Psoas muscle (tissue), 8 donors: ENCODE measurements around the gene FAM98B. TPM values are rescaled to one million over a fixed set of nuclear protein-coding genes. Genes with fewer than 3 reads are reported as not detected.
A peak's percentile ranks its signal among the peaks of the same experiment; 100 is the strongest.

Experiments used
- ATAC-seq, 4 donors: fragments of 200-7000 bp; cut with Tn5 transposase; one replicate each; pipeline ENCODE4 v1.9.1; 2020; ENCODE audit warnings: moderate library complexity in 3 of 4, mild to moderate bottlenecking in 2 of 4
- DNase-seq, 2 donors: peaks; one replicate each; pipeline ENCODE4 v3.0.0-alpha.2; 2020
- H3K27ac ChIP-seq: fragments of 200-600 bp; one replicate; pipeline ENCODE4 v1.8.0; 2022
- H3K27me3 ChIP-seq, 3 donors: fragments of 200-600 bp in 1 of 3; one replicate each; pipeline versions ENCODE4 v1.6.1 to v1.8.0; 2013 to 2022; ENCODE audit warnings: low read length in 2 of 3, mild to moderate bottlenecking in 2 of 3, moderate library complexity in 1 of 3; ENCODE audit not compliant: insufficient read depth in 3 of 3
- H3K36me3 ChIP-seq, 2 donors: fragments of 200-600 bp in 1 of 2; one replicate each; pipeline versions ENCODE4 v1.6.1 to v1.8.0; 2013 to 2022; ENCODE audit warnings: low read depth in 1 of 2, mild to moderate bottlenecking in 1 of 2, moderate library complexity in 1 of 2; ENCODE audit not compliant: insufficient read depth in 1 of 2
- H3K4me1 ChIP-seq: fragments of 200-600 bp; one replicate; pipeline ENCODE4 v1.8.0; 2022
- H3K4me3 ChIP-seq: fragments of 200-600 bp; one replicate; pipeline ENCODE4 v1.8.0; 2022; ENCODE audit warnings: mild to moderate bottlenecking
- H3K9me3 ChIP-seq: fragments of 200-600 bp; one replicate; pipeline ENCODE4 v1.8.0; 2022
- WGBS, 3 donors: extraction: QIAGEN DNeasy Blood & Tissue Kit; methylation state at CpG; one replicate each; pipeline versions ENCODE4 v1.1.6 to v1.1.7; 2013; 5-methylcytosine and 5-hydroxymethylcytosine counted together
- intact Hi-C, 2 donors: fragments of 100-400 bp; cut with DNase I; formaldehyde crosslinking; loops; one replicate each; pipeline versions ENCODE4 v1.11.0 to v1.14.2; 2022
- long read RNA-seq, 2 donors: library from polyadenylated mRNA; unstranded; transcript quantifications; one replicate each; pipeline ENCODE4 v2.0.0, GENCODE V29; 2021
- polyA plus RNA-seq, 3 donors: library from polyadenylated mRNA; stranded (reverse); fragments of 200-250 nt; gene quantifications; one replicate each; pipeline ENCODE4 v1.2.3, GENCODE V29; 2013
- total RNA-seq, 4 donors: library from RNA; stranded (reverse); fragmentation: NEBNext Ultra II Directional in 2 of 4; extraction: Animal tissue kit (Norgen Biotek cat#: 25700) in 2 of 4; gene quantifications; one replicate each; pipeline versions ENCODE4 v1.2.1 to v1.2.4, GENCODE V29; 2021 to 2023
- TF ChIP-seq, protein P1 (sequence below): fragments of 200-600 bp; IDR thresholded peaks from one replicate; pipeline ENCODE4 v1.8.0; 2022; ENCODE audit warnings: antibody characterized with exemption
- donor health status: healthy with polysubstance abuse.
- donor health status: DM: no; HTN: no; CAD: no; lungs with moderate emphysema.
- donor health status: Bipolar disorder and iron deficiency.
- donor health status: healthy.
- donor health status: DM: yes; HTN: yes; CAD: no.
- donor health status: DM: no; HTN: no; CAD: no.
- donor health status: DM: no; HTN: no; CAD: no.
- donor health status: DM: yes; HTN: yes; CAD: no.

FAM98B gene
- total RNA-seq, result 10 to 100 TPM; 13.5 to 18.5 (median 15.5) TPM
- 10 to 100 TPM in 1 of 3 donors, 1 to 10 TPM in 2; 6.8 to 11.7 (median 9.7) TPM for polyA plus RNA-seq
- long read RNA-seq, donor 1, result 0 reads
- long read RNA-seq, donor 2, result 0 reads

GRCh38 chr15:38453971-38454695 is at the start of gene FAM98B:
Gene FAM98B (plus strand): TSS chr15:38454127. CDS start chr15:38454162, 35 bp downstream.
- WGBS, 3 donors, result 0% methylated on average over 49 of the region's 49 CpGs

DNA sequence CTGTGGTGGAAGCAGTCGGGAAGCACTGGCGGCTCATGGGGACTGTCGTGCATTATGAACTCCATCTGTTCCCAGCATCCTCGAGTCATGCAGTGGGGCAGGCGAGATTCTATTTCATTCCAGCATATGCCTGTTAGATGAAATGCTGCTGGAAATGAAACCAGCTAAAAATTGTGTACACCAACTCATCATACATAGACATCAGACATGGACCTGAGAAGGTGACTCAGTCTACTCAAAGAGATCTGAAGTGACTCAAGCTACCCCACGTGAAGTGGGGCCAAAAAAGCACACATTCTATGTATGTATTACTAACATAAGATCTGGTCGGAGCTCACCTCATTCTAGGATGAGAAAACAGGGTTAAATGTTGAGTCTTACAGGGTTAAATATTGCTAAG is 47.5 kb upstream of the FAM98B start:
- DNase-seq, result no peak
- Histone ChIP-seq H3K4me3 (no peak overlapping the region), H3K9me3 (no peaks in the 10 kb centered on the region), H3K27ac (no peak overlapping the region), H3K4me1 (no peaks in the 10 kb centered on the region), H3K27me3 (peaks cover 0 to 1% (median 0%) of the 10 kb centered on the region in 3 donors), H3K36me3 (no peaks in the 10 kb centered on the region)
- 34 to 42% (median 39%) methylated on average over 7 of the region's 7 CpGs for WGBS, 3 donors
- no peak for ATAC-seq
- TF ChIP-seq, protein P1, sequence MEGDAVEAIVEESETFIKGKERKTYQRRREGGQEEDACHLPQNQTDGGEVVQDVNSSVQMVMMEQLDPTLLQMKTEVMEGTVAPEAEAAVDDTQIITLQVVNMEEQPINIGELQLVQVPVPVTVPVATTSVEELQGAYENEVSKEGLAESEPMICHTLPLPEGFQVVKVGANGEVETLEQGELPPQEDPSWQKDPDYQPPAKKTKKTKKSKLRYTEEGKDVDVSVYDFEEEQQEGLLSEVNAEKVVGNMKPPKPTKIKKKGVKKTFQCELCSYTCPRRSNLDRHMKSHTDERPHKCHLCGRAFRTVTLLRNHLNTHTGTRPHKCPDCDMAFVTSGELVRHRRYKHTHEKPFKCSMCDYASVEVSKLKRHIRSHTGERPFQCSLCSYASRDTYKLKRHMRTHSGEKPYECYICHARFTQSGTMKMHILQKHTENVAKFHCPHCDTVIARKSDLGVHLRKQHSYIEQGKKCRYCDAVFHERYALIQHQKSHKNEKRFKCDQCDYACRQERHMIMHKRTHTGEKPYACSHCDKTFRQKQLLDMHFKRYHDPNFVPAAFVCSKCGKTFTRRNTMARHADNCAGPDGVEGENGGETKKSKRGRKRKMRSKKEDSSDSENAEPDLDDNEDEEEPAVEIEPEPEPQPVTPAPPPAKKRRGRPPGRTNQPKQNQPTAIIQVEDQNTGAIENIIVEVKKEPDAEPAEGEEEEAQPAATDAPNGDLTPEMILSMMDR, result no peak
- intact Hi-C loops, result no loop called here

More at GRCh38 chr15:38453971-38454695, at the start of gene FAM98B:
- Histone ChIP-seq H3K27me3 (no peaks in the 10 kb centered on the region), H3K4me1 (peaks cover 21% of the 10 kb centered on the region), H3K27ac (peak within 1 kb of the TSS; percentile 93), H3K4me3 (peak within 1 kb of the TSS; percentile 98), H3K9me3 (no peaks in the 10 kb centered on the region), H3K36me3 (no peaks in the 10 kb centered on the region)
- DNase-seq, result peak; percentile 88 to 93
- peak; percentile 98 for ATAC-seq
- intact Hi-C loops, result no loop called here
- TF ChIP-seq, protein P1, result no peak

DNA sequence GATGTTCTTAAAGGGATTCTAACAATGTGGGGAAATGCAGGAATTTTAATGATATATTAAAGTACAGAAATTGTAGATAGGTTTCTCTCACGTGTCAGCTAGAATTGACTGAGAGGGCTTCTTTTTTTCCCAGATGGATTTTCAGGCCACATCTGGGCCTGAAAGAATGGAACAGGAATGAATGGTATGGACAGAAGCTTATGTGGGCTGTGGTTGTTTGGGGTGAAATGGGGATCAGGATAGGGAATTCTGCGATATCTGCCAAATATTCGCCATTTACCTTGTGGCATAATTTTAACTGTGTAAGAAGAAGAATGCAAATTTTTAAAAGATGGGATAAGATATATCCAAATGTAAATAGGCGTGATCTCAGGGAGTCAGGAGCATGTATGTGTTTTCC is 45.4 kb upstream of the FAM98B start:
- TF ChIP-seq, protein P1, result no peak
- no peak for ATAC-seq

DNA sequence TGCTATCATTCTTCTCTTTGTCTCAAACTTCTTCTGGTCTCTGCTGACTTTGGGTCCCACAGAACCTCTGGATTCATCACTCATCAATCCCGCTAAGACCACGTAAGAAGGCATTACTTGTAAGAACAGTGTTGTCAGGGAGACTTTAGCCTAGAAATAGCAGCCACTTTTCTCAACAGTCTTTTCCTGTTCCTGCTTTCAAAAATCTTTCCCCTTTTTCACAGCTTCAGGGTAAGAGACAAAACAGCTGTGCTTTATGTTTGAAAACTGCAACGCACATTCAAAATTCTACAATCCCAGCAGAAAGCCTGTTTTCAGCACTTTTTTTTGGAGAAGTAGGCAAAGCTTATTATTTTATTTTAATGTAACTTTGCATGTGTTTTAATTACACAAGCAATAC is 42.0 kb upstream of the FAM98B start:
- 51 to 55% (median 51%) methylated on average over 3 of the region's 3 CpGs for WGBS, 3 donors

More for the DNA sequence above, 45.4 kb upstream of the FAM98B start:
- 66 to 71% (median 70%) methylated on average over 4 of the region's 4 CpGs for WGBS, 3 donors
- no peak overlapping the region for H3K4me3 ChIP-seq
- peaks cover 0 to 1% (median 0%) of the 10 kb centered on the region in 3 donors for H3K27me3 ChIP-seq
- no peaks in the 10 kb centered on the region for H3K4me1 ChIP-seq
- no peaks in the 10 kb centered on the region for H3K9me3 ChIP-seq
- no peaks in the 10 kb centered on the region for H3K36me3 ChIP-seq
- H3K27ac ChIP-seq, result no peak overlapping the region
- no peak for DNase-seq
- intact Hi-C loops, result no loop called here

More for the DNA sequence above, 42.0 kb upstream of the FAM98B start:
- intact Hi-C loops, result no loop called here
- no peak for DNase-seq
- Histone ChIP-seq H3K36me3 (no peaks in the 10 kb centered on the region), H3K4me1 (no peaks in the 10 kb centered on the region), H3K27me3 (no peaks in the 10 kb centered on the region), H3K9me3 (no peaks in the 10 kb centered on the region), H3K4me3 (no peak overlapping the region), H3K27ac (no peak overlapping the region)
- ATAC-seq, result no peak
- TF ChIP-seq, protein P1, result no peak
